ENCODE measurements around the gene MYO18B. TPM values are rescaled to one million over a fixed set of nuclear protein-coding genes. Genes with fewer than 3 reads are reported as not detected.

Gene MYO18B
- total and polyA plus RNA-seq, 2 donors (not counting 3 experiments of a cell fraction or from before 2014, with no cell fraction given) = 0.01 TPM; not detected in 1

- Histone ChIP-seq H3K9me1 (replicated peaks; ENCODE audit: control insufficient read depth, extremely low read depth, insufficient read depth, low read length) (no peaks in the 10 kb centered on the region), H3K9ac (replicated peaks; ENCODE audit: extremely low read depth, insufficient read depth, low read length) (no peak overlapping the region), H3K27me3 (ENCODE audit: control insufficient read depth in 2 of 2, insufficient read depth in 2 of 2, low read length in 2 of 2) (no peaks in the 10 kb centered on the region), H3K79me2 (ENCODE audit: control insufficient read depth, insufficient read depth, low read length) (no peaks in the 10 kb centered on the region), H3K36me3 (ENCODE audit: control insufficient read depth in 2 of 2, extremely low read depth in 1 of 2, insufficient read depth in 2 of 2, low read length in 2 of 2) (no peaks in the 10 kb centered on the region), H3K4me2 (ENCODE audit: insufficient read depth, low read length) (no peak overlapping the region), H3K9me3 (replicated peaks; ENCODE audit: control insufficient read depth, insufficient read depth, low read length) (peaks cover 6% of the 10 kb centered on the region), H3K4me3 (replicated peaks in 1 of 3; ENCODE audit: insufficient read depth in 1 of 3, low read depth in 1 of 3, low read length in 3 of 3) (no peak overlapping the region), H3K27ac (ENCODE audit: insufficient read depth, low read depth, low read length) (no peak overlapping the region), H3K4me1 (ENCODE audit: control insufficient read depth, extremely low read depth, insufficient read depth, low read length) (no peaks in the 10 kb centered on the region), H2AFZ (ENCODE audit: low read depth, low read length) (no peak overlapping the region), H4K20me1 (replicated peaks; ENCODE audit: control insufficient read depth, extremely low read depth, insufficient read depth, low read length) (no peaks in the 10 kb centered on the region)
- TF ChIP-seq POLR2AphosphoS5 (IDR thresholded peaks at IDR 0.05; ENCODE audit: insufficient read depth, low read depth, low read length) (no peak), FOS (IDR thresholded peaks at IDR 0.05; ENCODE audit: borderline replicate concordance, insufficient read depth, low read length) (no peak), POLR2A (IDR thresholded peaks at IDR 0.05; ENCODE audit: low read depth, low read length) (no peak), MYC (IDR thresholded peaks at IDR 0.05; ENCODE audit: low read depth, low read length) (no peak), CTCF (IDR thresholded peaks at IDR 0.05; ENCODE audit: extremely low read depth in 1 of 2, insufficient read depth in 1 of 2, low read depth in 1 of 2, low read length in 2 of 2) (no peak)
- CTCF ChIA-PET = no interaction called here
- no peak for FAIRE-seq
- POLR2A ChIA-PET = no interaction called here
- no peak for DNase-seq (ENCODE audit: low read depth, low spot score)
- BruUV-seq (replicated peaks) = no TSS peak
- intact Hi-C loops (cut with micrococcal nuclease) = no loop called here
- dilution Hi-C loops (cut with MboI; ENCODE audit: extremely low pct_ligation_motif_present, low sequenced_read_pairs) = no loop called here
These were observed 200.3 kb downstream of the MYO18B start for GRCh38 chr22:25942115-25942855.

DNA sequence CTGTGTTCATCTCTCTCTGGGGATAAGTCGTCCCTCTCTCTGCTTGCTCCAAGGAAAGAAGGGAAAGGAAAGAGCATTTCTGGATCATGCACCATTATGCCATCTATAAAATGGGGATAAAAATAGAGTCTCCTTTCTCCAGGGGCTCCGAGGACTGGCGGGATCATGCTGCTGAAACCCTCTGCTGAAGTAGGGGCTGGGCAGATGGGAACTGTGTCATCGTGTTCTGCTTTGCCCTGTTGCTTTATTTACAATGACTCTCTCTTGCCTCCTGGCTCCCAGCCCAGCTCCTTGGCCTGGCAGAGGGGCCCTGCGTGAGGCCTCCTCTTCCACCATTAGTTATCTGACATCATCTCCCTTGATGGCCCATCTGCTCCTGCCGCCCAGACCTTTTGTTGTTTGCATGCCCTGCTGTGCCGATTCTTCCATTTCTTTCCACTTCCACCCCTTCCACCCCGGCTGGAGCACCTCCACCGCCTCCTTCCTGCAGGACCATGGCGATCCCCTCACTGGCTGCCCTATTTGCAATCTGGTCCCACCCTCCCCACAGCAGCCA is 200.9 kb downstream of the MYO18B start:
- dilution Hi-C loops (cut with MboI; ENCODE audit: extremely low pct_ligation_motif_present, low sequenced_read_pairs) = no loop called here
- intact Hi-C loops (cut with micrococcal nuclease) = no loop called here
- no TSS peak for BruUV-seq (replicated peaks)
- Histone ChIP-seq H2AFZ (ENCODE audit: low read depth, low read length) (no peak overlapping the region), H3K27me3 (ENCODE audit: control insufficient read depth in 2 of 2, insufficient read depth in 2 of 2, low read length in 2 of 2) (no peaks in the 10 kb centered on the region), H4K20me1 (replicated peaks; ENCODE audit: control insufficient read depth, extremely low read depth, insufficient read depth, low read length) (no peaks in the 10 kb centered on the region), H3K79me2 (ENCODE audit: control insufficient read depth, insufficient read depth, low read length) (no peaks in the 10 kb centered on the region), H3K36me3 (ENCODE audit: control insufficient read depth in 2 of 2, extremely low read depth in 1 of 2, insufficient read depth in 2 of 2, low read length in 2 of 2) (no peaks in the 10 kb centered on the region), H3K9me1 (replicated peaks; ENCODE audit: control insufficient read depth, extremely low read depth, insufficient read depth, low read length) (no peaks in the 10 kb centered on the region), H3K9me3 (replicated peaks; ENCODE audit: control insufficient read depth, insufficient read depth, low read length) (peaks cover 6% of the 10 kb centered on the region), H3K4me1 (ENCODE audit: control insufficient read depth, extremely low read depth, insufficient read depth, low read length) (no peaks in the 10 kb centered on the region), H3K27ac (ENCODE audit: insufficient read depth, low read depth, low read length) (no peak overlapping the region), H3K4me3 (replicated peaks in 1 of 3; ENCODE audit: insufficient read depth in 1 of 3, low read depth in 1 of 3, low read length in 3 of 3) (no peak overlapping the region), H3K9ac (replicated peaks; ENCODE audit: extremely low read depth, insufficient read depth, low read length) (no peak overlapping the region), H3K4me2 (ENCODE audit: insufficient read depth, low read length) (no peak overlapping the region)
- no peak for FAIRE-seq
- CTCF ChIA-PET = no interaction called here
- TF ChIP-seq GATA2 (IDR thresholded peaks at IDR 0.05; ENCODE audit: insufficient read depth, insufficient read length, low read depth, low read length) = no peak
- TF ChIP-seq CTCF (IDR thresholded peaks at IDR 0.05; ENCODE audit: extremely low read depth in 1 of 2, insufficient read depth in 1 of 2, low read depth in 1 of 2, low read length in 2 of 2) = no peak
- TF ChIP-seq POLR2A (IDR thresholded peaks at IDR 0.05; ENCODE audit: low read depth, low read length) = no peak
- TF ChIP-seq MAX (IDR thresholded peaks at IDR 0.05; ENCODE audit: insufficient read depth, insufficient read length) = no peak
- TF ChIP-seq MYC (IDR thresholded peaks at IDR 0.05; ENCODE audit: low read depth, low read length) = no peak
- TF ChIP-seq EZH2 (IDR thresholded peaks at IDR 0.05; ENCODE audit: borderline replicate concordance, low read depth, low read length, severe bottlenecking) = no peak
- no peak for TF ChIP-seq FOS (IDR thresholded peaks at IDR 0.05; ENCODE audit: borderline replicate concordance, insufficient read depth, low read length)
- no peak for TF ChIP-seq POLR2AphosphoS5 (IDR thresholded peaks at IDR 0.05; ENCODE audit: insufficient read depth, low read depth, low read length)
- TF ChIP-seq JUN (IDR thresholded peaks at IDR 0.05; ENCODE audit: borderline replicate concordance, insufficient read depth, insufficient read length, low read depth) = no peak
- no peak for DNase-seq (ENCODE audit: low read depth, low spot score)
- POLR2A ChIA-PET = no interaction called here

Data from endothelial cell of umbilical vein (primary cell).